ENCODE data around the gene ST7. TPM values are rescaled to one million over a fixed set of nuclear protein-coding genes. Genes with fewer than 3 reads are reported as not detected.
A peak's percentile ranks its signal among the peaks of the same experiment; 100 is the strongest.

The ST7 gene
- total RNA-seq, 1 donor from 2014 or later: 17.0 TPM

GRCh38 chr7:117157241-117158209, 204.2 kb downstream of the ST7 start:
- no peaks in the 10 kb centered on the region for H3K27me3 ChIP-seq (ENCODE audit: control insufficient read depth, insufficient read depth, low read length)
- H3K4me3 ChIP-seq (ENCODE audit: low read depth, low read length): no peak overlapping the region
- TF ChIP-seq, protein P1, sequence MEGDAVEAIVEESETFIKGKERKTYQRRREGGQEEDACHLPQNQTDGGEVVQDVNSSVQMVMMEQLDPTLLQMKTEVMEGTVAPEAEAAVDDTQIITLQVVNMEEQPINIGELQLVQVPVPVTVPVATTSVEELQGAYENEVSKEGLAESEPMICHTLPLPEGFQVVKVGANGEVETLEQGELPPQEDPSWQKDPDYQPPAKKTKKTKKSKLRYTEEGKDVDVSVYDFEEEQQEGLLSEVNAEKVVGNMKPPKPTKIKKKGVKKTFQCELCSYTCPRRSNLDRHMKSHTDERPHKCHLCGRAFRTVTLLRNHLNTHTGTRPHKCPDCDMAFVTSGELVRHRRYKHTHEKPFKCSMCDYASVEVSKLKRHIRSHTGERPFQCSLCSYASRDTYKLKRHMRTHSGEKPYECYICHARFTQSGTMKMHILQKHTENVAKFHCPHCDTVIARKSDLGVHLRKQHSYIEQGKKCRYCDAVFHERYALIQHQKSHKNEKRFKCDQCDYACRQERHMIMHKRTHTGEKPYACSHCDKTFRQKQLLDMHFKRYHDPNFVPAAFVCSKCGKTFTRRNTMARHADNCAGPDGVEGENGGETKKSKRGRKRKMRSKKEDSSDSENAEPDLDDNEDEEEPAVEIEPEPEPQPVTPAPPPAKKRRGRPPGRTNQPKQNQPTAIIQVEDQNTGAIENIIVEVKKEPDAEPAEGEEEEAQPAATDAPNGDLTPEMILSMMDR (IDR thresholded peaks at IDR 0.05; ENCODE audit: insufficient read depth, low read length, poor library complexity, severe bottlenecking): peak; percentile 28
- no peak for DNase-seq (ENCODE audit: low read depth)
- no peaks in the 10 kb centered on the region for H3K36me3 ChIP-seq (ENCODE audit: control insufficient read depth, insufficient read depth, low read length)

DNA sequence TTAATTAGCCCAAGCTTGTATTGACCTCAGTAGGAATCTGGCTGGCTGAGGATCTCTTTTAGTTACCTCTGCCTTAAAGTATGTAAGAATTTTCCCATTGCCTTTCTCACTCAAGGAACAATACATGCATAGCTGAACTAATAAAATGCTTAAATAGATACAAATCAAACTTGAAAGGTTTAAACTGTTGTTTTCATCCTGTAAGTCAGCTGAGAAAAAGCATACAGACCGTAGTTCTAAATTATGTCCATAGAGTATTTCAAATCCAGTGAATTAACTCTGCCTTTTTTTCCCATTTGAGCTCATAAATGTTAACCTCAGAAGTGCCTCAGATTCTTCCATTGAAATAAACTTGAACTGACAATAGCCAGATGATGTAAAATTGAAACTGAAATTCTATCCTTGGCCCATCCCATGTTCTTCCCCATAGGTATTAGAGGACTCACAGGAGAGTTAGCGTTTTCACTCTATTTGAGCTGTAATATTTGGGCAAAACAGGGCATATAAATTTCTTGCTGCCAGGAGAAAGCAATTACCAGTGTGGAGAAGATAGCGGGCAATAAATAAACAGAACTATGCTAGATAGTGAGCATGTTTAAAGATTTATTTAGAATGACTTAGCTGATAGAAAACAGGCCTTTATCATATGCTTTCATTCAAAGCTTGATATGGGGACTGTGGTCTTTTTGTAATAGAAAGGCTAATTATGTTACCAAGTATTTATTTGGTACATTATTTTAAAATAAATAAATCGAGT, 205.8 kb downstream of the ST7 start:
- TF ChIP-seq, protein P1 (IDR thresholded peaks at IDR 0.05; ENCODE audit: insufficient read depth, low read length, poor library complexity, severe bottlenecking): no peak
- Histone ChIP-seq H3K36me3 (ENCODE audit: control insufficient read depth, insufficient read depth, low read length) (no peaks in the 10 kb centered on the region), H3K4me3 (ENCODE audit: low read depth, low read length) (no peak overlapping the region), H3K27me3 (ENCODE audit: control insufficient read depth, insufficient read depth, low read length) (no peaks in the 10 kb centered on the region)
- DNase-seq (ENCODE audit: low read depth): no peak

DNA sequence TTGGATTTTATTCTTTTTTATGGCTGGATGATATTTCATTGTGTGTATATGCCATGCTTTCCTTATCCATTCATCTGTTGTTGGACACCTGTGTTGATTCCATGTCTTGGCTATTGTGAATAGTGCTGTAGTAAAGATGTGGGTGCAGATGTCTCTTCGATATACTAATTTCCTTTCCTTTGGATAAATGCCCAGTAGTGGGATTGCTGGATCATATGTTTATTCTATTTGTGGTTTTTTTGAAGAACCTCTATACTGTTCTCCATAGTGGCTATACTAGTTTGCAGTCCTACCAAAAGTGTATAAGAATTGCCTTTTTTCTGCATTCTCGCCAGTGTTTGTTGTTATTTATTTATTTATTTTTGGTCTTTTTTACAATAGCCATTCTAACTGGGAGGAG, 209.8 kb downstream of the ST7 start:
- TF ChIP-seq, protein P1 (IDR thresholded peaks at IDR 0.05; ENCODE audit: insufficient read depth, low read length, poor library complexity, severe bottlenecking): no peak
- H3K27me3 ChIP-seq (ENCODE audit: control insufficient read depth, insufficient read depth, low read length): no peaks in the 10 kb centered on the region
- no peak for DNase-seq (ENCODE audit: low read depth)
- no peaks in the 10 kb centered on the region for H3K36me3 ChIP-seq (ENCODE audit: control insufficient read depth, insufficient read depth, low read length)
- H3K4me3 ChIP-seq (ENCODE audit: low read depth, low read length): no peak overlapping the region

GRCh38 chr7:117164620-117165019, 211.3 kb downstream of the ST7 start:
- no peak for DNase-seq (ENCODE audit: low read depth)
- TF ChIP-seq, protein P1 (IDR thresholded peaks at IDR 0.05; ENCODE audit: insufficient read depth, low read length, poor library complexity, severe bottlenecking): no peak
- H3K4me3 ChIP-seq (ENCODE audit: low read depth, low read length): no peak overlapping the region
- no peaks in the 10 kb centered on the region for H3K36me3 ChIP-seq (ENCODE audit: control insufficient read depth, insufficient read depth, low read length)
- no peaks in the 10 kb centered on the region for H3K27me3 ChIP-seq (ENCODE audit: control insufficient read depth, insufficient read depth, low read length)

DNA sequence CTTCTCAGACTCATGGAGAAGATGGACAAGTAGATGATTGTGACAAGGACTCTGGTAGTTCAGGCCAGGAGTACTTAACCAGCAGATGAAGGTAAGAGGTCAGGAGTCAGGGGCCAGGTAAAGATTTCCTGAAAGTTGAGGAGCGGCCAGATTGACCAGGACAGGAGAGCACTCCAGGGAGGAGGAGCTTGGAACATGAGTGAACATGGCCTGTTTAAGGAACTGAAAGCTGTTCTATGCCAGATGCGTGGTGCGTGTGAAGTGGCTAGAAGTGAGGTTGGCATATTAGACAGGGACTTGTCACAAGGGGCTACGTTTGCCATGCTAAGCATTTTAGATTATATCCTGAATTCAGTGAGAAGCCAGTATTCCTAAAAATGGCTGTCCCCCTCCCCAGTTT, 212.4 kb downstream of the ST7 start:
- DNase-seq (ENCODE audit: low read depth): no peak
- TF ChIP-seq, protein P1 (IDR thresholded peaks at IDR 0.05; ENCODE audit: insufficient read depth, low read length, poor library complexity, severe bottlenecking): no peak
- Histone ChIP-seq H3K36me3 (ENCODE audit: control insufficient read depth, insufficient read depth, low read length) (no peaks in the 10 kb centered on the region), H3K27me3 (ENCODE audit: control insufficient read depth, insufficient read depth, low read length) (no peaks in the 10 kb centered on the region), H3K4me3 (ENCODE audit: low read depth, low read length) (no peak overlapping the region)

All from kidney epithelial cell (primary cell).